Pancreas (tissue), 10 donors: ENCODE data around the gene OSBPL10. TPM values are rescaled to one million over a fixed set of nuclear protein-coding genes. Genes with fewer than 3 reads are reported as not detected.

Experiments used
- ATAC-seq, 4 donors: fragments of 200-7000 bp; cut with Tn5 transposase; one replicate each; pipeline versions ENCODE4 v1.8.0 to v1.9.1; 2020; ENCODE audit warnings: mild to moderate bottlenecking in 4 of 4, moderate library complexity in 4 of 4
- DNase-seq, 6 donors: peaks; one replicate each; pipeline ENCODE4 v3.0.0-alpha.2; 2020
- FAIRE-seq: peaks from 2 replicates; lab custom pipeline; 2012; peaks lifted over from hg19 to GRCh38; lab: Jason Lieb, UNC
- H3K27ac ChIP-seq, 4 donors: fragments of 200-600 bp; sonication (generic); 1 replicate in 3 of 4; 2 replicates in 1 of 4; pipeline versions ENCODE4 v1.5.0 to v1.8.0; 2020
- H3K27me3 ChIP-seq, 4 donors: fragments of 200-600 bp; one replicate each; pipeline ENCODE4 v1.8.0; 2021
- H3K36me3 ChIP-seq, 3 donors: fragments of 200-600 bp; sonication (generic) in 1 of 3; one replicate each; pipeline versions ENCODE4 v1.5.0 to v1.8.0; 2020 to 2021
- H3K4me1 ChIP-seq, 3 donors: fragments of 200-600 bp; one replicate each; pipeline ENCODE4 v1.8.0; 2021
- H3K4me3 ChIP-seq, 4 donors: fragments of 200-600 bp; sonication (generic) in 2 of 4; one replicate each; pipeline versions ENCODE4 v1.5.0 to v1.8.0; 2020 to 2021
- H3K9me3 ChIP-seq, 4 donors: fragments of 200-600 bp; one replicate each; pipeline ENCODE4 v1.8.0; 2021
- WGBS, 2 donors: extraction: QIAGEN DNeasy Blood & Tissue Kit; methylation state at CpG; one replicate each; pipeline ENCODE4 v1.1.7; 2013; 5-methylcytosine and 5-hydroxymethylcytosine counted together
- intact Hi-C, 3 donors: fragments of 100-400 bp; cut with DNase I; formaldehyde crosslinking; loops; one replicate each; pipeline versions ENCODE4 v1.11.1 to v1.14.2; 2022
- polyA plus RNA-seq, 2 donors: library from polyadenylated mRNA; stranded (reverse); fragments of 200-250 nt; gene quantifications; one replicate each; pipeline ENCODE4 v1.2.3, GENCODE V29; 2013
- total RNA-seq, 6 donors: library from RNA; stranded (reverse); fragmentation: NEBNext Ultra II Directional in 4 of 6; extraction: Animal tissue kit (Norgen Biotek cat#: 25700) in 4 of 6; gene quantifications; one replicate each; pipeline versions ENCODE4 v1.2.1 to v1.2.4, GENCODE V29; 2021 to 2023
- TF ChIP-seq, protein P1 (sequence below), 4 donors: fragments of 200-600 bp; sonication (generic) in 3 of 4; IDR thresholded peaks; one replicate each; pipeline versions ENCODE4 v1.5.0 to v1.8.0; 2021; ENCODE audit warnings: antibody characterized with exemption in 4 of 4
- donor health status: healthy with polysubstance abuse.
- donor health status: DM: no; HTN: no; CAD: no; lungs with moderate emphysema.
- donor health status: DM: no; HTN: no; CAD: no.
- donor health status: control.
- donor health status: control.
- donor health status: Bipolar disorder and iron deficiency.
- donor health status: DM: yes; HTN: yes; CAD: no.
- donor health status: DM: no; HTN: no; CAD: no.
- donor health status: DM: no; HTN: no; CAD: no.
- donor health status: DM: yes; HTN: yes; CAD: no.

The OSBPL10 gene
- total and polyA plus RNA-seq, 8 donors: 0.57 to 4.0 (median 2.2) TPM

GRCh38 chr3:31747785-31748184, 233.3 kb downstream of the OSBPL10 start:
- intact Hi-C loops: no loop called here
- FAIRE-seq (no peak), ATAC-seq (no peak), DNase-seq (peak in 1 of 6 donors; percentile 49)
- H3K36me3 ChIP-seq: no peaks in the 10 kb centered on the region
- H3K4me1 ChIP-seq: no peaks in the 10 kb centered on the region
- H3K27ac ChIP-seq: no peak overlapping the region
- TF ChIP-seq, protein P1, sequence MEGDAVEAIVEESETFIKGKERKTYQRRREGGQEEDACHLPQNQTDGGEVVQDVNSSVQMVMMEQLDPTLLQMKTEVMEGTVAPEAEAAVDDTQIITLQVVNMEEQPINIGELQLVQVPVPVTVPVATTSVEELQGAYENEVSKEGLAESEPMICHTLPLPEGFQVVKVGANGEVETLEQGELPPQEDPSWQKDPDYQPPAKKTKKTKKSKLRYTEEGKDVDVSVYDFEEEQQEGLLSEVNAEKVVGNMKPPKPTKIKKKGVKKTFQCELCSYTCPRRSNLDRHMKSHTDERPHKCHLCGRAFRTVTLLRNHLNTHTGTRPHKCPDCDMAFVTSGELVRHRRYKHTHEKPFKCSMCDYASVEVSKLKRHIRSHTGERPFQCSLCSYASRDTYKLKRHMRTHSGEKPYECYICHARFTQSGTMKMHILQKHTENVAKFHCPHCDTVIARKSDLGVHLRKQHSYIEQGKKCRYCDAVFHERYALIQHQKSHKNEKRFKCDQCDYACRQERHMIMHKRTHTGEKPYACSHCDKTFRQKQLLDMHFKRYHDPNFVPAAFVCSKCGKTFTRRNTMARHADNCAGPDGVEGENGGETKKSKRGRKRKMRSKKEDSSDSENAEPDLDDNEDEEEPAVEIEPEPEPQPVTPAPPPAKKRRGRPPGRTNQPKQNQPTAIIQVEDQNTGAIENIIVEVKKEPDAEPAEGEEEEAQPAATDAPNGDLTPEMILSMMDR (IDR thresholded peaks at IDR 0.05): no peak
- WGBS, 2 donors: 89 to 90% methylated on average over 9 of the region's 9 CpGs
- H3K27me3 ChIP-seq: no peaks in the 10 kb centered on the region
- no peak overlapping the region for H3K4me3 ChIP-seq
- H3K9me3 ChIP-seq: no peaks in the 10 kb centered on the region

DNA sequence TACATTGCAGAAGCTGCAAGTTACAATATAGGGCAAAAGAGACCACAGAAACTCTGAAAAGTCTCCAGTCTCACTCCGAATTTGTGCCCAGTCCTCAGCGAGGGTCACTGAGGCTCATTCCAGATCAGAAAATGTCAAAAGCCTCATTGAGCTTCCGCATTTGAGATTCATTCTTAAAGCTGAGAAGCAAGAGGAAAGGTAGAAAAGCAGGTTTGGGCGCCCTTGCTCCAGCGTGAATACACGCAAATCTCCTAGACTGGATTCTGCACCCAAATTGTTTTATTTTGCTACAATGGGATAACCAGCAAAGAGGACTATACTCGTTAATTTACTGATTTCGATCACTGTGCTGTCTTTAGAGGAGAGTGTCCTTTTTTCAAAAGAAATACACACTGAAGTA, 236.1 kb downstream of the OSBPL10 start:
- 87 to 93% methylated on average over 8 of the region's 8 CpGs for WGBS, 2 donors
- Histone ChIP-seq H3K27me3 (no peaks in the 10 kb centered on the region), H3K27ac (no peak overlapping the region), H3K36me3 (no peaks in the 10 kb centered on the region), H3K9me3 (no peaks in the 10 kb centered on the region), H3K4me1 (no peaks in the 10 kb centered on the region), H3K4me3 (no peak overlapping the region)
- TF ChIP-seq, protein P1 (IDR thresholded peaks at IDR 0.05): no peak
- DNase-seq (no peak), ATAC-seq (no peak), FAIRE-seq (no peak)
- intact Hi-C loops: no loop called here

- H3K4me1 ChIP-seq: no peaks in the 10 kb centered on the region
- ATAC-seq (peak in 3 of 4 donors; percentile 22 to 55 (median 51)), FAIRE-seq (no peak), DNase-seq (no peak)
- no peak overlapping the region for H3K4me3 ChIP-seq
- intact Hi-C loops: no loop called here
- no peak overlapping the region for H3K27ac ChIP-seq
- no peaks in the 10 kb centered on the region for H3K36me3 ChIP-seq
- no peaks in the 10 kb centered on the region for H3K9me3 ChIP-seq
- WGBS, 2 donors: 71% methylated on average over 5 of the region's 5 CpGs
- H3K27me3 ChIP-seq: no peaks in the 10 kb centered on the region
- TF ChIP-seq, protein P1 (IDR thresholded peaks at IDR 0.05): no peak
These were observed 237.6 kb downstream of the OSBPL10 start for GRCh38 chr3:31743331-31744089.

- intact Hi-C loops: no loop called here
- no peak for ATAC-seq
- Histone ChIP-seq H3K36me3 (no peaks in the 10 kb centered on the region), H3K9me3 (no peaks in the 10 kb centered on the region), H3K27me3 (no peaks in the 10 kb centered on the region), H3K4me1 (no peaks in the 10 kb centered on the region), H3K4me3 (no peak overlapping the region), H3K27ac (no peak overlapping the region)
- WGBS, 2 donors: 90 to 100% methylated on average over 1 of the region's 1 CpG
- no peak for DNase-seq
- TF ChIP-seq, protein P1 (IDR thresholded peaks at IDR 0.05): no peak
- FAIRE-seq: no peak
These were observed 240.7 kb downstream of the OSBPL10 start for GRCh38 chr3:31740397-31740796.

DNA sequence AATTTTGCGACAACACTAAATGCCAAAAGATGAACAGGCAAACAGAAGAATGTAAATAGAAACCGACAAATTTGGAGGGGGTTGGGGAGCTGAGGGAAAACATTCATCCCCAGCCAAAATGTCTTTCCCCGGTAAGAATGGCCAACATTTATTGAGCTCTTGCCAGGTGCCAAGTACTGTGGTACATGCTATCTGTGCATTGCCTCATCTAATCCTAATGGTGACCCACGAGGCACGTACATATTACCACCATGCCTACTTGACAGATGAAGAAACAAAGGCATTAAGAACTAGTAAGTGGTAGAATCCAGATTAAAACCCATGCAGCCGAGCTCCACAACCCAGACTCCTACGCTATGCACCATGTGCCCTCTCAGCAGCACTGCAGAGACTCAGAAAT, 242.7 kb downstream of the OSBPL10 start:
- no peak for FAIRE-seq
- intact Hi-C loops: no loop called here
- TF ChIP-seq, protein P1 (IDR thresholded peaks at IDR 0.05): no peak

More for the DNA sequence above, 242.7 kb downstream of the OSBPL10 start:
- Histone ChIP-seq H3K27ac (no peak overlapping the region), H3K4me3 (no peak overlapping the region), H3K36me3 (no peaks in the 10 kb centered on the region), H3K4me1 (no peaks in the 10 kb centered on the region), H3K9me3 (no peaks in the 10 kb centered on the region), H3K27me3 (no peaks in the 10 kb centered on the region)
- DNase-seq (no peak), ATAC-seq (no peak)
- 57 to 59% methylated on average over 7 of the region's 7 CpGs for WGBS, 2 donors
